Smooth muscle cell (in vitro differentiated cells): ENCODE data around the gene TUBE1. TPM values are rescaled to one million over a fixed set of nuclear protein-coding genes. Genes with fewer than 3 reads are reported as not detected.

Source experiments
- DNase-seq: peaks from one replicate; lab custom pipeline; 2025; ENCODE audit not compliant: unreplicated experiment; lab: John Stamatoyannopoulos, UW
- H2AFZ ChIP-seq: fragments of 200-600 bp; sonication (generic); 2 replicates; pipeline ENCODE4 v1.6.0; 2016; ENCODE audit warnings: antibody characterized with exemption, low read depth, mild to moderate bottlenecking
- H3F3A ChIP-seq: fragments of 200-600 bp; sonication (generic); 2 replicates; pipeline ENCODE4 v1.6.0; 2017; ENCODE audit warnings: antibody characterized with exemption, low read depth
- H3K27ac ChIP-seq: fragments of 200-600 bp; sonication (generic); 2 replicates; pipeline ENCODE4 v1.5.1; 2016; ENCODE audit warnings: low read depth, mild to moderate bottlenecking
- H3K27me3 ChIP-seq: fragments of 200-600 bp; sonication (generic); 2 replicates; pipeline ENCODE4 v1.6.1; 2016; ENCODE audit warnings: low read depth, mild to moderate bottlenecking
- H3K36me3 ChIP-seq: fragments of 200-600 bp; sonication (generic); 2 replicates; pipeline ENCODE4 v1.5.1; 2016; ENCODE audit warnings: low read depth
- H3K4me1 ChIP-seq: fragments of 200-600 bp; sonication (generic); 2 replicates; pipeline ENCODE4 v1.5.1; 2016; ENCODE audit warnings: low read depth
- H3K4me2 ChIP-seq: fragments of 200-600 bp; sonication (generic); 2 replicates; pipeline ENCODE4 v1.6.0; 2016; ENCODE audit warnings: mild to moderate bottlenecking
- H3K4me3 ChIP-seq: fragments of 200-600 bp; sonication (generic); 2 replicates; pipeline ENCODE4 v1.5.1; 2016; ENCODE audit warnings: mild to moderate bottlenecking
- H3K79me2 ChIP-seq: fragments of 200-600 bp; sonication (generic); 2 replicates; pipeline ENCODE4 v1.6.0; 2016; ENCODE audit warnings: low read depth, mild to moderate bottlenecking
- H3K9ac ChIP-seq: fragments of 200-600 bp; sonication (generic); 2 replicates; pipeline ENCODE4 v1.6.0; 2016; ENCODE audit warnings: low read depth
- H3K9me3 ChIP-seq: fragments of 200-600 bp; sonication (generic); replicated peaks from 2 replicates; pipeline ENCODE4 v1.5.1; 2016; ENCODE audit warnings: low read depth
- H4K20me1 ChIP-seq: fragments of 200-600 bp; sonication (generic); 2 replicates; pipeline ENCODE4 v1.6.0; 2016; ENCODE audit warnings: low read depth
- WGBS: methylation state at CpG from one replicate; pipeline ENCODE4 v1.1.7; 2016; ENCODE audit warnings: low lambda C conversion rate; 5-methylcytosine and 5-hydroxymethylcytosine counted together
- polyA plus RNA-seq: library from polyadenylated mRNA; unstranded; fragments of >200 nt; fragmentation: Nextera tagmentation; extraction: Ambion mirVana; gene quantifications from 2 replicates; pipeline ENCODE4 v1.2.1, GENCODE V29; 2016
- total RNA-seq: library from RNA; depleted of rRNA; stranded (reverse); fragments of >200 nt; gene quantifications from 2 replicates; pipeline ENCODE4 v1.2.3, GENCODE V29; 2014
- TF ChIP-seq, protein P1 (sequence below): fragments of 200-600 bp; sonication (generic); IDR thresholded peaks from 2 replicates; pipeline ENCODE4 v1.5.1; 2017; ENCODE audit warnings: borderline replicate concordance, mild to moderate bottlenecking, antibody characterized with exemption; ENCODE audit not compliant: insufficient read depth, poor library complexity, severe bottlenecking

The TUBE1 gene
- total and polyA plus RNA-seq, 2 experiments from 2014 or later = 9.9 to 11.6 TPM

DNA sequence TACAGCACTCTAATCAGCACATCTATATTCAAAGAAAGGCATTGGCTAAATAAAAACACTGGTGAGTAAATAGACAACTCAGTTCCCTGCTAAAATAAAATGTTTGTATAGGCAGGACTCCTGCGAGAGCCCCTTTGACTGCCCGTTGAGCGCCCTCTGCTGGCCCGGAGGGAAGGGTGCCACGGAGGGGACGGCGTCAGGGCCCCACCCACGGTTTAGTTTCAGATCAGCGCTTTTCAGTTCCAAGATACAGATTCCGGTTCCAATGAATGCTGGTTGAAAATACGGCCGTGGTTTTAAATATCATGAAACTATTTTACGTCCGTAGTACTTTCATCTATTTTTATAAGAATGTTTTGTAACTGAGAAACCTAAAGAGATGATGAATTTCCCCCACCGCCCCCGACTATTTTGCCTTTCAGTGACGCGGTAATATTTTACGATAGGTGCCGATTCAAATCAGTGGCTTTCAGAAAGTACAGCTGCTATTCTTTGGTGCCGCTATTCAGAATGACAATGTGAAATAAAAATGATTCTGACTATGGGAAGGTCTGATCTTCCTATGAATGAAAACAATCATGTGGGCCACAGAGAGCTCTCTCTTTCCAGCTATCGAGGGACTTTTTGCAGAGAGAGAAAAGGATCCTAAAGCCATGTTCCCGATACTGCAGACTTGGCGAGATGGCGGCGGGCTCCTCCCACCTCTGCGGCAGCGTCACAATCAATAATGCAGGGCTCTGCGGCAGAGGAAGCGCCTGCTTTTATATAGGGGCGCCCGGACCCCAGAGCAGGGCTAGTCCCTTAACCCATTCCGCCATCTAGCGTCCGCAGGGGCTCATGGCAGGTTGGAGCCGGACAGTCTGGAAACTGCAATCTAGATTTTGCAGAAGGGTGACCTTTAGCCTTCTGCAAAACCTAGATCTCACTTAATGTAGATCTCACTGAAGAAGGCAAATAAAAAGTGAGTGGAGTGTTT is 44.0 kb downstream of the TUBE1 start:
- Histone ChIP-seq H3F3A (peaks cover 7% of the 10 kb centered on the region), H3K27me3 (no peaks in the 10 kb centered on the region), H3K9ac (peak overlapping the region; percentile 91), H3K36me3 (no peaks in the 10 kb centered on the region), H3K79me2 (no peaks in the 10 kb centered on the region), H3K4me1 (peaks cover 7% of the 10 kb centered on the region), H3K4me2 (peak overlapping the region; percentile 93), H3K9me3 (no peaks in the 10 kb centered on the region), H3K27ac (peak overlapping the region; percentile 89), H3K4me3 (peak overlapping the region; percentile 79), H4K20me1 (no peaks in the 10 kb centered on the region), H2AFZ (peak overlapping the region; percentile 95)
- TF ChIP-seq, protein P1, sequence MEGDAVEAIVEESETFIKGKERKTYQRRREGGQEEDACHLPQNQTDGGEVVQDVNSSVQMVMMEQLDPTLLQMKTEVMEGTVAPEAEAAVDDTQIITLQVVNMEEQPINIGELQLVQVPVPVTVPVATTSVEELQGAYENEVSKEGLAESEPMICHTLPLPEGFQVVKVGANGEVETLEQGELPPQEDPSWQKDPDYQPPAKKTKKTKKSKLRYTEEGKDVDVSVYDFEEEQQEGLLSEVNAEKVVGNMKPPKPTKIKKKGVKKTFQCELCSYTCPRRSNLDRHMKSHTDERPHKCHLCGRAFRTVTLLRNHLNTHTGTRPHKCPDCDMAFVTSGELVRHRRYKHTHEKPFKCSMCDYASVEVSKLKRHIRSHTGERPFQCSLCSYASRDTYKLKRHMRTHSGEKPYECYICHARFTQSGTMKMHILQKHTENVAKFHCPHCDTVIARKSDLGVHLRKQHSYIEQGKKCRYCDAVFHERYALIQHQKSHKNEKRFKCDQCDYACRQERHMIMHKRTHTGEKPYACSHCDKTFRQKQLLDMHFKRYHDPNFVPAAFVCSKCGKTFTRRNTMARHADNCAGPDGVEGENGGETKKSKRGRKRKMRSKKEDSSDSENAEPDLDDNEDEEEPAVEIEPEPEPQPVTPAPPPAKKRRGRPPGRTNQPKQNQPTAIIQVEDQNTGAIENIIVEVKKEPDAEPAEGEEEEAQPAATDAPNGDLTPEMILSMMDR = peak; percentile 97
- under 1% methylated on average over 36 of the region's 36 CpGs for WGBS
- peak; percentile 69 for DNase-seq

DNA sequence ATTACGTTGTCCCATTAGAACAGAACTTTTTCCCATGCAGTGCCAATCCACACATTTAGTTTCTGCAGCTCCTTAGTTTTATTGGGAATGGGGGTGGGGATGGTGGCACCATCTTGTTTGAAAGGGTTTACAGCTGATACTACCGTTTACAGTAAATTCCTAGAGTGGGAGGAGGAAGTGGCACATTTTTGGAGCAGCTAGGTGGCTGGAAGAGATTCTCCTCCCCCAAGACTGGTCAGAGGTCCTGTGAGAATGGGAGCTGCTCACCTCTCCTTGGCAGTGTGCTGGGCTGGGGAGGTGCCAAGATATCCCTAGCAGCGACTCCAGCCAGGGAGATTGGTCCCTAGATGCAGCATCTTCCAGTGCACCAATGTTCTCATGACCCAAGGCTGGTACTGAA is 45.7 kb downstream of the TUBE1 start:
- no peak overlapping the region for H2AFZ ChIP-seq

DNA sequence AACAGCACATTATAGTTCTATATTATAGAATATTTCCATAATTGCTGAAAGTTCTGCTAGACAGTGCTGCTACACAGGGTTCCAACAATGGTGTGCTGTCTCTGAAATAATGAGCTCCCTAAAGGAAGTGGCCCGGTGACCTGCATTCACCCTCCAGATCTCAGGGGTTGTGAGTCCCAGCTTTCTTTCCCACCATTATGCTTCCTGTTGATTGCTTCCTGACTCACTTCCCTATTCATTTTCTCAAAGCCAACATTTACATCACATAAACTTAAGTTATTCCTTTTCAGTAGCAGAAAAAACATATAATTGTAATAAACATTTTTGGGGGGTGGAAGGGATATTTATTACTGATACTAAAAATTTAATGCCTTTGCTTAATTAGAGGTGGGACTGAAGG is 46.3 kb downstream of the TUBE1 start:
- H3K4me2 ChIP-seq = no peak overlapping the region
- H3K4me3 ChIP-seq = no peak overlapping the region
- no peaks in the 10 kb centered on the region for H4K20me1 ChIP-seq
- H3K36me3 ChIP-seq = no peaks in the 10 kb centered on the region
- no peaks in the 10 kb centered on the region for H3K9me3 ChIP-seq
- no peak overlapping the region for H3K9ac ChIP-seq
- no peak overlapping the region for H3K27ac ChIP-seq
- DNase-seq = no peak
- peaks cover 18% of the 10 kb centered on the region for H3F3A ChIP-seq
- no peaks in the 10 kb centered on the region for H3K27me3 ChIP-seq
- H3K79me2 ChIP-seq = no peaks in the 10 kb centered on the region
- no peak overlapping the region for H2AFZ ChIP-seq
- WGBS = 87% methylated on average over 1 of the region's 1 CpG
- TF ChIP-seq, protein P1 = no peak
- H3K4me1 ChIP-seq = peaks cover 9% of the 10 kb centered on the region

More for the DNA sequence above, 45.7 kb downstream of the TUBE1 start:
- Histone ChIP-seq H3K36me3 (no peaks in the 10 kb centered on the region), H3K79me2 (no peaks in the 10 kb centered on the region), H3K4me1 (peaks cover 9% of the 10 kb centered on the region), H3K9me3 (no peaks in the 10 kb centered on the region), H3K27me3 (no peaks in the 10 kb centered on the region), H3K4me3 (no peak overlapping the region), H3F3A (peaks cover 18% of the 10 kb centered on the region), H3K4me2 (no peak overlapping the region), H4K20me1 (no peaks in the 10 kb centered on the region), H3K9ac (no peak overlapping the region), H3K27ac (no peak overlapping the region)
- no peak for DNase-seq
- WGBS = 72% methylated on average over 3 of the region's 3 CpGs
- TF ChIP-seq, protein P1 = no peak
